Choroid plexus epithelial cell (primary cell): ENCODE measurements around the gene SPO11.

Experiments
- DNase-seq: peaks from one replicate; pipeline ENCODE4 v3.0.0-alpha.2; 2010; ENCODE audit warnings: low read depth
- H3K4me3 ChIP-seq: 2 replicates; pipeline ENCODE4 v1.5.1; 2011; ENCODE audit warnings: low read depth, mild to moderate bottlenecking, control low read depth, low read length, moderate library complexity
- TF ChIP-seq, protein P1 (sequence below): conservative IDR thresholded peaks from 2 replicates; pipeline ENCODE4 v1.5.1; 2011; ENCODE audit warnings: low read depth, mild to moderate bottlenecking, control low read depth, inconsistent platforms, low read length, moderate library complexity

The SPO11 gene

DNA sequence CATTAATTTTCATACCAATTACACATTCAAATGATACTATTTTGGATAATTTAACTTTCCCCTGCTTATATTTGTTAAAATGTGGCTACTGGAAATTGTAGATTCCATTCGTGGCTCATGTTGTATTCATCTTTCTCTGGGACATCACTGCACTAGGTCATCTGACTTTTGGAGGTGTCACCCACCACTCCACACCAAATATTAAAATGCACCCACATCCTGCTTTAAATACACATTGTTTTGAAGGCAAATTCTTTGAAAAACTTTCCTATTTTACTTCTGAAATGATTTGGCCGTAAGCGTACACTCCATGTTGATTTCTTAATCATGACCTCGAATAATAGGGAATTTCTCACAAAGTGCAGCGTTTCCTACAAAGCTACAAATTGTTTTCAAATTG, 52.9 kb downstream of the SPO11 start:
- no peak overlapping the region for H3K4me3 ChIP-seq
- DNase-seq: no peak
- TF ChIP-seq, protein P1, sequence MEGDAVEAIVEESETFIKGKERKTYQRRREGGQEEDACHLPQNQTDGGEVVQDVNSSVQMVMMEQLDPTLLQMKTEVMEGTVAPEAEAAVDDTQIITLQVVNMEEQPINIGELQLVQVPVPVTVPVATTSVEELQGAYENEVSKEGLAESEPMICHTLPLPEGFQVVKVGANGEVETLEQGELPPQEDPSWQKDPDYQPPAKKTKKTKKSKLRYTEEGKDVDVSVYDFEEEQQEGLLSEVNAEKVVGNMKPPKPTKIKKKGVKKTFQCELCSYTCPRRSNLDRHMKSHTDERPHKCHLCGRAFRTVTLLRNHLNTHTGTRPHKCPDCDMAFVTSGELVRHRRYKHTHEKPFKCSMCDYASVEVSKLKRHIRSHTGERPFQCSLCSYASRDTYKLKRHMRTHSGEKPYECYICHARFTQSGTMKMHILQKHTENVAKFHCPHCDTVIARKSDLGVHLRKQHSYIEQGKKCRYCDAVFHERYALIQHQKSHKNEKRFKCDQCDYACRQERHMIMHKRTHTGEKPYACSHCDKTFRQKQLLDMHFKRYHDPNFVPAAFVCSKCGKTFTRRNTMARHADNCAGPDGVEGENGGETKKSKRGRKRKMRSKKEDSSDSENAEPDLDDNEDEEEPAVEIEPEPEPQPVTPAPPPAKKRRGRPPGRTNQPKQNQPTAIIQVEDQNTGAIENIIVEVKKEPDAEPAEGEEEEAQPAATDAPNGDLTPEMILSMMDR: no peak

DNA sequence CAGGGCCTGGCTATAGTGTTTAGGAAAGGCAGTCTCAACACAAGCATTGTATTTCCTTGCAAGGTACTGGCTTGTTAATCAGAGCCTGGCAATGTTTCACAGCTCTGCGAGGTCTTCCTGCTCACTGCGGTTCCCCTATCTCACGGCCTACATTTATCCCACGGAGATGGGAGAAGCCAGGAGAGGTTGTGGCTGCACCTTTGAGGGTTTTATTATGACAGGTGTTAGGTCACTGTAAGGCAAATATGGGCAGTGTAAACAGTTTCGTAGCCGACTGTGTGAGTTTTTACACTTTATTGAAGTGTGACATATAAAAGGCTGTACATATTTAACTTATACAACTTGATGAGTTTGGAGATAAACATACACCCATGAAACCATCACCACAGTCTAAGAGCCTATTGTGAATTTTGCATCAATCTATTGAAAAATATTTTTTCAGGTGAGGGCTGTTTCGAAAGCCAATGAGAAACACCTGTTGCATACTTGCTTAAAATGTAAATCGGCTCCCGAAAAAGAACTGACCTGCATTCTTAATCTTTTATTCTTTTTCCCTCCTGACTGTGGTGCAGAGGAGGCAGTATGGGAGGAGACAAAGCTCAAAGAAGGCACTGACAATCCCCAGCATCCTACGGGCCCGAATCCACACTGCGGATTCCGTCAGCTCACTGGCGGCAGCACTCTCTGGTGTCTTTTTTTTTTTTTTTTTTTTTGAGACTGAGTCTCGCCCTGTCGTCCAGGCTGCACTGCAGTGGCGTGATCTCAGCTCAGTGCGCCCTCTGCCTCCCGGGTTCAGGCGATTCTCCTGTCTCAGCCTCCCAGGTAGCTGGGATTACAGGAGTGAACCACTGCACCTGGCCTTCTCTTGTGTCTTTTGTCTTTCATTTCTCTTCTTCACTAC, 54.1 kb downstream of the SPO11 start:
- no peak for DNase-seq
- TF ChIP-seq, protein P1: no peak
- H3K4me3 ChIP-seq: no peak overlapping the region

DNA sequence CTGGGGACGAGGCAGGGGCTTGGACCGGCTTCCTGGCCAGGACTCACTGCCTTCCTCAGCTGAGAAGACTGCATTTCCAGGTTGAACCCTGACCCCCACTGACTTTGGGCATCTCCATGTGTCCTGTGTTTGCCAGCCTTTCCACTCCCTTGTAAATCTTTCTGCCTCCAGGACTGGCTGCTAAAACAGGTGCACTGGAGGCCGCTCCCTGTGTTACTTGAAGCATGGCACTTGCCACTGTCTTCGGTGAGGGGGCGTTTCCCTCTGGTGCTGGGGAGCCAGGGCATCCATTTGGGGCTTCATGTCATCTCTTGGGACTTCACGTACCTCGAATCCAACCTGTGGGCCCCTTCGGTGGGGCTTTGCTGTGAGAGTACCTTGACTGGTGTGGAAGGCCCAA, 54.9 kb downstream of the SPO11 start:
- TF ChIP-seq, protein P1: no peak
- no peak overlapping the region for H3K4me3 ChIP-seq

DNA sequence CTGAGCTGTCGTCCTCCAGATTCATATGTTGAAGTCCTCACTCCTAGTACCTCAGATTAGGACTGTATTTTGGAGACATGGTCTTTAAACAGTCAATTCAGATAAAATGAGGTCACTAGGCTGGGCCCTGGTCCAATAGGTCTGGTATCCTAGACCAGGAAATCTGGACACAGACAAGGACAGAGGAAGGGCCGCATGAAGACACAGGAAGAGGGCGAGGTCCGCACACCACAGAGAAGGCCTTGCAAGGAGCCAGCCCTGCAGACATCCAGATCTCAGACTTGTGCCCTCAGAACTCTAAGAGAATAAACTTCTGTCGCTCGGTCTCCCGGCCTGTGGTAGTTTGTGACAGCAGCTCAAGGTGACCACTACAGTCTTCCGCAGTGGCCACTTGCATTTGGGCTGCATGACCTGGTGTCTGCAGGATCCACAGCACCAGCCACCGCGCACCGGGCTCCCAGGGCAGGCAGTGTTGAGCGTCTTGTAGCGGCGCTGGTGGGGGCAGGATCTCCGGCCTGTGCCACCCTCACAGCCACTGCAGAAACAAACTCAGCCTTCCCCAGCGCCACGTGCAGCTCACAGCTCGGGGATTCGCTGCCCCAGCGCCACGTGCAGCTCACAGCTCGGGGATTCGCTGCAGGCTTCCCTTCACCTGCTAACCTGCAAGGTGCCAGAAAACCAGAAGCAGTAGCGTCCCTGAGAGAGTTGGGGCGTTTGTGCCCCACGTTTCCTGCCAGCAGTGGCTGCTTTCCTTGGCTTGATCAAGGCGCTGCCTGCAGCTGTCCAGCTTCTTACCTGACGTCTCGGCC, 55.6 kb downstream of the SPO11 start:
- H3K4me3 ChIP-seq: no peak overlapping the region
- TF ChIP-seq, protein P1: no peak
- DNase-seq: no peak

More for the DNA sequence above, 54.9 kb downstream of the SPO11 start:
- DNase-seq: no peak

DNA sequence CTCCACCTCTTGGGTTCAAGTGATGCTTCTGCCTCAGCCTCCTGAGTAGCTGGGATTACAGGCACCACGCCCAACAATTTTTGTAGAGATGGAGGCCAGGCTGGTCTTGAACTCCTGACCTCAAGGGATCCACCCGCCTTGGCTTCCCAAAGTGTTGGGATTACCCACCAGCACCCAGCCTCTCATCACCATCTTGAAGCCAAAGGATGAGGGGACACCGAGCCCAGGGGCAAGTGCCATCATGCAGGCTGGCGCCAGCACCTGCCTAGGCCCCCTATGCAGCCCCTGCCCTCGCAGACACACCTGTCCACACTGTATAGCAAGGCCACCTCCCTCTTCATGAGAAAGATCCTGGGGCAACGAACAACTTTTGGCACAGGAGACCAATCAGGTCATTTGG, 56.3 kb downstream of the SPO11 start:
- H3K4me3 ChIP-seq: no peak overlapping the region
- DNase-seq: no peak
- TF ChIP-seq, protein P1: no peak

DNA sequence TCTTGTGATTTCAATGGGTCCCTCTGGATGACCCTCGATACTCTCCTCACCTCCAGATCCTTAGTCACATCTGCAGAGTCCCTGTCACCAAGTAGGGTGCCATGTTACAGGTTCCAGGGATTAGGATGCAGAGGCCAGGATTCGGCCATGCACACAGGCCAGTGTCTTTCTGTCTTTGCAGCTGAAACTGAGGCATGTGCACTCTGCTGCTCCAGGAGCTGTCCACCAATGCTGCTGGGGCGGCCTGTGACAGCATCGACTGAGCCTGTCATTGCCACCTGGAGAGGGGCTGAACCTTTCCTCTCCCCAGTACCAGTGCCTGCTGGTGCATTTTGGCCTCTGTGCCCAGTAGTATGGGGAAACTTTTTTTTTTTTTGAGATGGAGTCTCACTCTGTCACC, 57.2 kb downstream of the SPO11 start:
- TF ChIP-seq, protein P1: no peak
- no peak overlapping the region for H3K4me3 ChIP-seq
- no peak for DNase-seq

DNA sequence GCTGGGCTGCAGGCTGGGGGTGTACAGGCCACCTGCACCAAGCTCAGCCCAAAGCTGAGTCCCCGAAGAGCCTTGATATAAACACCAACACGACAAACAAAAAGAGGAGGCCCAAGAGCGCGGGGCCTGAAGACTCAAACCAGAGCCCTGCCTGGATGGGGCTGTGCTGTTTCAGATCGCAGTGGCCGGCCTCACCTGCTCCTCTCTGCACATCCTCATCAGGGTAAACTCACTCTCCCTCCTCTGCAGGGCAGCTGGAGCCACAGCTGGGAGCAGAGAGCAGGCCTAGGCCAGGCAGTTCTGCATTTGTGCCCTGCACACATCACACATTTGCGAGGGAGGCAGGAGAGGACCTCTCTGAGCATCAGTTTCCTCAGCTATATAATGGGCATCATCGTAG, 57.9 kb downstream of the SPO11 start:
- DNase-seq: no peak
- no peak overlapping the region for H3K4me3 ChIP-seq
- TF ChIP-seq, protein P1: no peak
